Gastroesophageal sphincter (tissue), 3 donors: ENCODE results near the gene AFMID.

Experiments
- EP300 ChIP-seq: sonication (generic); formaldehyde crosslinking; IDR thresholded peaks from one replicate; pipeline ENCODE4 v1.6.1; 2017; ENCODE audit warnings: antibody characterized with exemption, mild to moderate bottlenecking
- POLR2A ChIP-seq, 2 donors: fragments of 450-650 bp; IDR thresholded peaks; one replicate each; pipeline ENCODE4 v1.6.1; 2017; ENCODE audit warnings: antibody characterized with exemption in 2 of 2, mild to moderate bottlenecking in 2 of 2, moderate library complexity in 1 of 2
- POLR2AphosphoS5 ChIP-seq: sonication (generic); formaldehyde crosslinking; IDR thresholded peaks from one replicate; pipeline ENCODE4 v1.6.1; 2017; ENCODE audit warnings: antibody characterized with exemption
- TF ChIP-seq, protein P1 (sequence below), 4 experiments: fragments of 200-600 bp in 2 of 4; fragments of 450-650 bp in 2 of 4; sonication (generic) in 1 of 4; IDR thresholded peaks; one replicate each; pipeline ENCODE4 v1.5.1; 2017 to 2019; ENCODE audit warnings: antibody characterized with exemption in 4 of 4, mild to moderate bottlenecking in 2 of 4, moderate library complexity in 2 of 4

DNA sequence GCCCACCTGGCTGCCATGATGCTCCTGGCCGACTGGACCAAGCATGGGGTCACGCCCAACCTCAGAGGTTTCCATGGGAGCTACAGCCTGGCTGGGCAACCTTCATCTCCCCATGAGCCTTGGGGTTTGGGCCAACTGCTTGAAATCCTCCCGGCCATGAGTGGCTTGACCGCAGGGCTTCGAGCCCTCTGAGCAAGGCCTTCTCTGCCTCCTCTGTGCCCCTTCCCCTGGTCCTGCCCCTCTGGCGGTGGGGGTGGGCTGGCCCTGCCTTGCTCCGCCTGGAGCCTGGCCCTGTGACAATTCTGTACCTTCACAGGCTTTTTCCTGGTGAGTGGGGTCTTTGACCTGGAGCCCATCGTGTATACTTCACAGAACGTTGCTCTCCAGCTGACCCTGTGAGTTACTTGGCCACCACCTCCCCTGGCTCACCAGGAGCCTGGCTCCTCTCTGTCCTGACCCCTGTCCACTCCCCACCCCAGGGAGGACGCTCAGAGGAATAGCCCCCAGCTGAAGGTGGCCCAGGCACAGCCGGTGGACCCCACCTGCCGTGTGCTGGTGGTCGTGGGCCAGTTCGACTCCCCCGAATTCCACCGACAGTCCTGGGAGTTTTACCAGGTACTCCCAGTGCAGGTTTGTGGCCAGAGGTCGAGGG lies 18.1 kb downstream of the AFMID start:
- TF ChIP-seq, protein P1, sequence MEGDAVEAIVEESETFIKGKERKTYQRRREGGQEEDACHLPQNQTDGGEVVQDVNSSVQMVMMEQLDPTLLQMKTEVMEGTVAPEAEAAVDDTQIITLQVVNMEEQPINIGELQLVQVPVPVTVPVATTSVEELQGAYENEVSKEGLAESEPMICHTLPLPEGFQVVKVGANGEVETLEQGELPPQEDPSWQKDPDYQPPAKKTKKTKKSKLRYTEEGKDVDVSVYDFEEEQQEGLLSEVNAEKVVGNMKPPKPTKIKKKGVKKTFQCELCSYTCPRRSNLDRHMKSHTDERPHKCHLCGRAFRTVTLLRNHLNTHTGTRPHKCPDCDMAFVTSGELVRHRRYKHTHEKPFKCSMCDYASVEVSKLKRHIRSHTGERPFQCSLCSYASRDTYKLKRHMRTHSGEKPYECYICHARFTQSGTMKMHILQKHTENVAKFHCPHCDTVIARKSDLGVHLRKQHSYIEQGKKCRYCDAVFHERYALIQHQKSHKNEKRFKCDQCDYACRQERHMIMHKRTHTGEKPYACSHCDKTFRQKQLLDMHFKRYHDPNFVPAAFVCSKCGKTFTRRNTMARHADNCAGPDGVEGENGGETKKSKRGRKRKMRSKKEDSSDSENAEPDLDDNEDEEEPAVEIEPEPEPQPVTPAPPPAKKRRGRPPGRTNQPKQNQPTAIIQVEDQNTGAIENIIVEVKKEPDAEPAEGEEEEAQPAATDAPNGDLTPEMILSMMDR (IDR thresholded peaks at IDR 0.05), result no peak
- TF ChIP-seq POLR2A (IDR thresholded peaks at IDR 0.05) (no peak), EP300 (no peak), POLR2AphosphoS5 (no peak)
